Measurements from ENCODE around the gene RGS6.

Gene RGS6

DNA sequence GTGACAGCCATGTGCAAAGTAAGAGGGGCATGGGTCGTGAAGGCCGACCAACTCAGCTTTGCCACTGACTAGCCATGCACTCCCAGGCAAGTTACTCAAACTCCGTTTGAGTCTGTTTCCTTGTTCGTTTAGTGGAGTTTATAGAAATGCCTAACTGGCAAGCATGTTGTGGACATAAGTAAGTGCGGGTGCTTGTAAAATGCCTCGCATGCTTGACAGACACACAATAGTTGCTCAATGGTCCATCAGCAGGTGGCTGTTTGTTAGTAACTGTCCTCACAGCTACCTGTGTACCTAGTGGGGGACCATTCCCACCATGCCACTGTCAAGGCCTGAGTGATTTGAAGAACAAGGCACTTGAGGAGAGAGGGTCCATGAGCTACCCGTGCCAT, 623.4 kb downstream of the RGS6 start:
- no peak for DNase-seq
- TF ChIP-seq POLR2A (IDR thresholded peaks at IDR 0.05; ENCODE audit: low read length) (no peak), GATA1 (IDR thresholded peaks at IDR 0.05; ENCODE audit: low read depth, low read length) (no peak)

DNA sequence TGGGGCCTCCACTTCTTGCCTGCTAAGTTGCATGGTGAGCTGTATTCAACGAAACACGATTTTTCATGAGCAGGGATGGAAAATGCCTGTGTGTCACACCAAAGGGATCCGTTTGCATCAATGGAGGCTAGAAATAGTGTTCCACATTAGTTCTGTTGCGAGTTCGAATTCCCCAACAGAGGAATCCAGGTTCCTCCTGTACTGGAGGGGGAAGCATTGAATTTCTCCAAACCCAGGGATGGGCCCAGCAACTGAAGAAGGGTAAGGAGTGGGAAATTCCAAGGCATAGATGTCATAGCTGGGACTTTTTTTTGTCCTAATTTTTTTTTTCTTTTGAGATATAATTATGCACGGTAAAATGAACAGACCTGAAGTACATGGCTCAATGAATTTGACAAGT, 625.4 kb downstream of the RGS6 start:
- TF ChIP-seq POLR2A (IDR thresholded peaks at IDR 0.05; ENCODE audit: low read length) = no peak
- no peak for TF ChIP-seq GATA1 (IDR thresholded peaks at IDR 0.05; ENCODE audit: low read depth, low read length)

DNA sequence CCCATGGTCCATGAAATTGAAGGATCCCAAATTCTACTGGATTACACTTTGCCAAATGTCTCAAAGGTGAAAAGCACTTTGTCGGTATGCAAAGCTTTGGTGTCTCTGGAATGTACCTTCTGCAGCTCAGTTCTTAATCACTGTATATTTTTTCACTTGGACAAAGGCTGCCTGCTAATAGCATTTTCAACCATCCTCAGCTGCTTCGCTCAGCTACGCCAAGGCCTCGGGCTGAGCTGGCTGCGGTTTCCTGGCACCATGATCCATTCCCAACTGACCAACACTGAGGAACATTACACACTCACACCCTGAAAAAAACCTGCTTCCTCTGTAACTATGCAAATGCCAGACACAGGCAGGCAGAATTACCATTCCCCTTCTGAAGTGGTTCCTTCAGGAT, 626.5 kb downstream of the RGS6 start:
- TF ChIP-seq POLR2A (IDR thresholded peaks at IDR 0.05; ENCODE audit: low read length) (no peak), GATA1 (IDR thresholded peaks at IDR 0.05; ENCODE audit: low read depth, low read length) (no peak)
- no peak for DNase-seq

More for the DNA sequence above, 625.4 kb downstream of the RGS6 start:
- no peak for DNase-seq

DNA sequence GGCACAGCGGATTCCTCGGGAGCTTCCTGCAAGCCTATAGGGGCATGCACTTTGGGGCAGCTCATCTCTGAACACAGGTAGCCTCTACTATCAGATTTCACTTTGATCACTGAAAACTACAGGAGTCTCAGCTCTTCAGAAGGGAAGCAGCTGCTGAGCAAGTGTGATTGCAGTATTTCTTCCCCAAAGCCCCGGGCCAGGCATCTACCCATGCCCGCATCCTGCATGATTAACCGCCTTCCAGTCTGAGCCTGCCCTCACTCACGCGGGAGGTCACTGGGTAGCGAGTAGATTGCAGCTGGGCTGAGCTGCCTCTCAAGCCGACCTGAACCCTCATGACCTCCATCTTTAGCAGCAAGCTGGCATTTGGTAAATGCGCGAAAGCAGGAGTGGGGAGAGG, 627.0 kb downstream of the RGS6 start:
- no peak for TF ChIP-seq GATA1 (IDR thresholded peaks at IDR 0.05; ENCODE audit: low read depth, low read length)
- no peak for TF ChIP-seq POLR2A (IDR thresholded peaks at IDR 0.05; ENCODE audit: low read length)
- DNase-seq = no peak

DNA sequence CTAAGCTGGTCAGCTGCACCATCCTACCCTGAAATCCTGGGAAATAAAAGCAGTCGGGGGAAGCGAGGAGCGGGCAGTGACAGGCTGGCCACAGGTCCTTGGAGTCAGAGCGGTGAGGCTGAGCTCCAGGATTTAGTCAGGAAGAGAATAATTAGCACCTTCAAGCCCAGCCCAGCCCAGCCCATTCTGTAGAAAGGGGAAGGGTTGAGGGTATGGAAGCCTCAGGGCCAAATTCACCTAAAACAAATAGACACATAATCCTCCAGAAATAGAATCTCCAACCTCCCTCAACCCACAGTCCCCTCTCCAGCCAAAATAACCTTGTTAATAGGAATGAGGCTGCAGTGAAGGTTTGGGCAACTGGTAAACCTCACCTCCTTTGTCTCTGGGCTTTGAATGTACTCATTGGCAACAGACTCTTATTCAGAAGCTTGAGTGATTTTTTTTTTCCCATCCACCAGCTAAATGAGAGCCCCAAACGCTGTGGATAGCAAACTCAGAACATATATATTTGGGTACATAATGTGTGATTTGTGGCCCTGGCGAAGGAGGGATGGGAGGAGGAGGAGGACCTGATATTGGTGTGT, 627.5 kb downstream of the RGS6 start:
- DNase-seq = no peak
- no peak for TF ChIP-seq GATA1 (IDR thresholded peaks at IDR 0.05; ENCODE audit: low read depth, low read length)
- no peak for TF ChIP-seq POLR2A (IDR thresholded peaks at IDR 0.05; ENCODE audit: low read length)

DNA sequence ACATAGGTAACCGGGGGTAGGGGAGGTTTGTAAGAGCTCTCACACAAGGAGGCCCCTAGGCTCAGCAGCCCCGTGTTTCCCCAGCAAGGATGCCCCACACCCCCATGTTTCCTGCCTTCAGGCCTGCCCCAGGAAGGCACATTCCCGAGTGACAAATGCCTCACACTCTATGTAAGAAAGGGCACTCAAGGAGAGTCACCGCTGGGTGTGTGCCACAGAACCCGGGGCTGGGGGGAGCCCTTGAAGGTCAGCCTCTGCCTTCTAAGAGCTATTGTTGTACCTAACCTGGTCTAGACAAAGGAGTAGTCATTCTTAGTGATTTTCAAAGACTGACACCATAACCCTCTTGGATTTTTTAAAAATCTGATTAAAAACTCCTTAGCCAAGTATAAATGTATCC, 628.1 kb downstream of the RGS6 start:
- TF ChIP-seq GATA1 (IDR thresholded peaks at IDR 0.05; ENCODE audit: low read depth, low read length) = no peak
- TF ChIP-seq POLR2A (IDR thresholded peaks at IDR 0.05; ENCODE audit: low read length) = no peak
- DNase-seq = no peak

DNA sequence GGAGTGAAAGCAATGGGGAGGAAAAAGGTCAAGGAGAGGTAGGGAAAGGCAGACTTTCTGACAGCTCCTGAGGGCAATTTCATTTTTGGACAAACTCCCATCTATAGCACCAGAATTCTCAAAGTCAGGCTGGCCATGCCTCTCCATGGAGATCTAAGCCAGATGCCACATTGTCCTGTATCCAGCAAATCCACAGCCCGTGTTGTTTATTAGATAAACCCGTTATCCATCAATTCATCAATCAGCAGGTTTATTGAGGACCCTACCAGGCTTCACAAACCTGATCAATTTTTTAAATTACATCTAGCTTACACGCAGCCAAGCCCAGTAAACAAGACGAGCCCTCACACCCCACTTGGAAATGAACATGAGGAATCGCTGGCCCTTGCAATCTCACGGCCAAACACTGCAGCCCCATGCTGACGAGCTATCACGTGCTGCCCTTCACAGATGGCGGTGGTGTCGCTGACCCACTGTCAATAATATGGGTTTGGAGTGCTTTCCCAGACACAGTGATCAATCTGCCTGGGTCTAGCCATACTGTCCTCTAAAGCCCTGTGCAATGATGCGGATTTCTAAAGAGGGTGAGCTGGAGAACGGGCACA, 628.8 kb downstream of the RGS6 start:
- TF ChIP-seq POLR2A (IDR thresholded peaks at IDR 0.05; ENCODE audit: low read length) = no peak
- TF ChIP-seq GATA1 (IDR thresholded peaks at IDR 0.05; ENCODE audit: low read depth, low read length) = no peak
- DNase-seq = no peak

DNA sequence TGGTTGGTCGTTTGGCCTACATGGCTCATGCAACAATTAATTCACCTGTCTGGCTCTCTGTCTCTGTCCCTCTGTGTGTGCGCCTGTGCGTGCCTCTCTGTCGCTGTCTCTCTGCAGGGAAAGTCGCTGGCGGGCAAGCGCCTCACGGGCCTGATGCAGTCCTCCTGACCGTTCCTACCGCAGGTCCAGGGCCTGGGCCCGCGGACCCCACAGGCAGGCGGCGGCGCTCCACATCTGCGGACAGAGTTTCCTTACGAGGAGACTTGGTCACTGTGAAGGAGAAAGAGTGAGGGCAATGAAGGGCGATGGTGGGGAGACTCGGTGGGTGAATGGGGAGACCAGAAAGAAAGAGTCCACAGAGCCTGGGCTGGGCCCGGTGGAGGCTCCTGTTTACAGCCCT, 630.1 kb downstream of the RGS6 start:
- TF ChIP-seq GATA1 (IDR thresholded peaks at IDR 0.05; ENCODE audit: low read depth, low read length) (no peak), POLR2A (IDR thresholded peaks at IDR 0.05; ENCODE audit: low read length) (no peak)
- DNase-seq = no peak

DNA sequence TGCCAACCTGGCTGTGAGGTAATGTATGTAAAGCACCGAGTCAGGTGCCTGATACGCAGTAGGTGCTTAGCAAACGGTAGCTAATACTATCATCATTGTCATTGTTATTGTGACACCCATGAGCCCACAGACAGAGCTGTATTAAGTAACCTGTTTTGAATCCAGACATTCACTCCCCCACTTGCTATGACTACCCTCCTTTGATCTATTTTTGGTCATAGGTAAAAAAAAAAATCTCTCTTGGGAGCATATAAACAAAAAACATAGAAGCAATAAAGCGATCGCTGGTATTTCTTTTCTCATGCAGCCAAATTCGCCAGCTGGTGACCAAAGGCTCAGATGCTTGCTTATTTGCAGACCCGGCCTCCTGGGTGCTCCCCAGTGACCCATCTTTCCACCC, 631.4 kb downstream of the RGS6 start:
- DNase-seq = no peak
- no peak for TF ChIP-seq GATA1 (IDR thresholded peaks at IDR 0.05; ENCODE audit: low read depth, low read length)
- TF ChIP-seq POLR2A (IDR thresholded peaks at IDR 0.05; ENCODE audit: low read length) = no peak

DNA sequence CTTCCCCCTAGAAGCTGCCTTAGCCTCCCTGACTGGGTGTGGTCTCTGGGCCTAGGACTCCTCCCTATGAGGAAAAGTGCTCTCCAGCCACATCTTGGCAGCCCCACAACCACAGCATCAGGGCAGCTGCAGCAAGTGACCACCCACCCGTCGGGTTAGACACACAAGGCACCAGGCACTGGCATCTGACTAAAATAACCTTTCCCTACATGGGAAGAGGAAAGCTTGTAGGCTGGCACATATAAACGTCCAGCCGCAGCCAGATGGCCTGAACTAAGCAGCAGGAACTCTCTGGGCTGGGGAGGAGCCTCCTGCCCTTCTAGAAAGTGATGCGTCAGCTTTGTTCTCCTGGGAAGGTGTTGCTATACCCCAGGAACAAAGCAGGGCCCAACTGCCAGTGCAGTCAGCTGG, 632.9 kb downstream of the RGS6 start:
- DNase-seq = no peak
- TF ChIP-seq GATA1 (IDR thresholded peaks at IDR 0.05; ENCODE audit: low read depth, low read length) (no peak), POLR2A (IDR thresholded peaks at IDR 0.05; ENCODE audit: low read length) (no peak)

DNA sequence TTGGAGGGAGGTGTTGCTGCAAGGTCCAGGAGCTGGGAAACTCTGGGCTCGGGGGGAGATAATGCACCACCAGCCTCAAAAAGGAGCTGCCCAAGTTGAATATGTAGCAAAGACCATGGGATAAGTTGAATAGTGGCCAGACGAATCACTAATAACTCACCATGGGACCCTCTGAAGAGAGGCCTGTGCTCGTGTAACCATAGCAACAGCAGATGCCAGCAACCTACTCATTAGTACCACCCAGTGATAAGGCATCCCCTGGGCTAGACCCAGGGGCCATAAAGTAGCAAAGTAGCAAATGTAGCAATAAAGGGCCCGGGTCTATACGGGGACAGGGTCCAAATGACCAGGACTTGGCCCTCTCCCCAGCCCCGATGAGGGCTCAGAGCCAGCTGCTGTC, 633.7 kb downstream of the RGS6 start:
- no peak for DNase-seq
- no peak for TF ChIP-seq GATA1 (IDR thresholded peaks at IDR 0.05; ENCODE audit: low read depth, low read length)
- no peak for TF ChIP-seq POLR2A (IDR thresholded peaks at IDR 0.05; ENCODE audit: low read length)

DNA sequence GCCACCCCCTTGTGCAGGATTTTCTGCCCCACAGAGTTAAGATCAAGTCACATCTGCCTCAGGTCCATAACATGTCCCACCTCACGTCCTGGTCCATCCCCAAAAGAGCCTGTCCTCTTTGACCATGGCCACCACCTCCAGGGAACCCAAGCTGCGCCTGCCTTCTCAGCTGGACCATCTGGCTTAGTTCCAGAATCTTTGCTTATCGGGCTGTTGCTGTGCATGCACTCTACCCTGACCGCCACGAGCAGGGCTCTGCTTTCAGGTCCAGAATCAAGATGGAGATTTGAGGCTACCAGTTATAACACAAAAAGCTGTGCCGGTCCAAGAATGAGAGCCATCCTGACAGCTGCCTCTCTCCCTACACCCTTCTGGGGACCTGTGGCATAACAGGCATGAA, 635.0 kb downstream of the RGS6 start:
- TF ChIP-seq GATA1 (IDR thresholded peaks at IDR 0.05; ENCODE audit: low read depth, low read length) (no peak), POLR2A (IDR thresholded peaks at IDR 0.05; ENCODE audit: low read length) (no peak)
- DNase-seq = no peak

DNA sequence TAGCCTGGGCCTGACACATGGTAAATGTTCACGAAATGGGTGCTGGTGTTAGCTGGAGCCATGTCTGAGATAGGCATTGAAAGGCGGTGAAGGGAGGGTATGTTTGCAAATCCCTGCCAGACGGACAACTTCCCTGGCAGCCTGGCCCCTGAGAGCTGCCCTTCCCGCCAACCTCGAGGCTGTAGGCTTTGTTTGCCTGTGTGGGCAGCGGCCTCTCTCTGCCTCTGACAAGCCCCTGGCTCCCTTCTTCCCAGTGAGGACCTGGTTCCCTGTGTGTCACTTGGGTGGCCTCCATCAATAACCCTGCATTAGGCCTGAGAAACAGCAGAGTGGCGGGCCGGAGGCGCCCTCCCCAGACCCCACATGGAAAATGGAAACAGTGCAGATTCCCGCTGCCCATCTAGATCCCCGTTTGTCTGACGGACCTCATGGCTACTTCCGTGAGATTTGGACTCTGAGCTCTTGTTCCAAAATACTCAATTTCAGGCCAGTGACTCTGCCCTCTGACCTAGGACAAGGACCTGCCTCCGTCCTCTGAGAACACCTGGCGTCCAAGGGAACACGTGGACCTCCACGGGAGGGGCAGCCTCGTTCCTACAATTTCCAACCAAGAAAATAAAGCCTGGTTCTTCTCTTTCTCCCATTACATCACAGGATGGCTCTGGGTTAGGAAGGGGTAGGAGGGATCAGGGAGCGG, 636.2 kb downstream of the RGS6 start:
- no peak for DNase-seq
- TF ChIP-seq GATA1 (IDR thresholded peaks at IDR 0.05; ENCODE audit: low read depth, low read length) (no peak), POLR2A (IDR thresholded peaks at IDR 0.05; ENCODE audit: low read length) (no peak)

DNA sequence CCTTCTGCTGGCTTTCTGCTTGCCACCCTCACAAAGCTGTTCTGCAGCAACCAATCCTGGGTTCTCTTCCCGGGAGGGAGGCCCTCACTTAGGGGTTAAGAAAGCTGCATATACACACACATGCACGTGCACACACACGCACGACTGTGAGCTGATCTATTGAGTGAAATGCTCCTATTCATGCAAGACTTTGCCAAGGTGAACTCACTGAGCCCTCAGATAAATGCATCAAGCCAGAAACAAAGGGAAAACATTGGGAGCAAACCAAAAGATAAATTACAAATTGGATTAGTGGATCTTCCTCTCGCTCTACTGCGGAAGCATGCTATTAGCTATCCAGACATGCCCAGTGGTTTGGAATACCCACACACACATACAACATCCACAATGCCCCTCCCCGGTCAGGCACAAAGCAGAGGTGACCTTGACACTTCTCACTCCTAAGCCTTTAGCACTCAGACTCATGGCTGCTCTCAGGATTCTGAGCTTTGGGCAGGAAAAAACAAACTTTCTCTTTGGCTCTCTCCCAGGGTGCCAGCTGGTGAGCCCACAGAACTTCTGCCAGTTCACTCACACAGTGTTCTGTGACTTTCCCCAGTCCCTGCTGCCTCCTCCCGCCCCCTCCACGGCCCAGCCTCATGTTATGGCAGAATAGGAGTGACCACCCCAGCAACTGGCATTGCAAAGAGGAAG, 641.6 kb downstream of the RGS6 start:
- TF ChIP-seq POLR2A (IDR thresholded peaks at IDR 0.05; ENCODE audit: low read length) (no peak), GATA1 (IDR thresholded peaks at IDR 0.05; ENCODE audit: low read depth, low read length) (no peak)
- DNase-seq = no peak
